ENCODE data around the gene FBXO17. TPM values are rescaled to one million over a fixed set of nuclear protein-coding genes. Genes with fewer than 3 reads are reported as not detected.

FBXO17 gene
- total RNA-seq, 2 donors from 2014 or later: 29.6 to 31.7 TPM

- TF ChIP-seq CTCF (IDR thresholded peaks at IDR 0.05): peak; percentile 97
- Histone ChIP-seq H3K4me3 (peak within 1 kb of the TSS; percentile 87), H3K4me1 (ENCODE audit: control insufficient read depth in 1 of 2, low read depth in 2 of 2) (peaks cover 8 to 15% of the 10 kb centered on the region in 2 donors), H3K36me3 (peaks cover 8% of the 10 kb centered on the region), H3K27ac (peak within 1 kb of the TSS; percentile 68 to 83), H3K9me3 (no peaks in the 10 kb centered on the region), H3K27me3 (replicated peaks; ENCODE audit: insufficient read depth) (no peaks in the 10 kb centered on the region)
- ATAC-seq (ENCODE audit: insufficient number of reproducible peaks, low FRiP score, low read depth) (peak; percentile 85), DNase-seq (ENCODE audit: low spot score) (peak; percentile 64)
Measured at GRCh38 chr19:38929929-38930775, 45.4 kb downstream of the FBXO17 start, which contains the start of gene SARS2. Gene SARS2, minus strand, starts transcription at chr19:38930763. Its CDS starts 27 bp downstream, at chr19:38930736.

- Histone ChIP-seq H3K27me3 (replicated peaks; ENCODE audit: insufficient read depth) (no peaks in the 10 kb centered on the region), H3K36me3 (peaks cover 12% of the 10 kb centered on the region), H3K4me3 (no peak overlapping the region), H3K4me1 (ENCODE audit: control insufficient read depth in 1 of 2, low read depth in 2 of 2) (peaks cover 8 to 15% of the 10 kb centered on the region in 2 donors), H3K27ac (no peak overlapping the region), H3K9me3 (no peaks in the 10 kb centered on the region)
- ATAC-seq (ENCODE audit: insufficient number of reproducible peaks, low FRiP score, low read depth) (no peak), DNase-seq (ENCODE audit: low spot score) (no peak)
- TF ChIP-seq CTCF (IDR thresholded peaks at IDR 0.05): no peak
Measured at GRCh38 chr19:38928391-38929001, 47.0 kb downstream of the FBXO17 start.

GRCh38 chr19:38924388-38924787 lies 51.2 kb downstream of the FBXO17 start:
- Histone ChIP-seq H3K4me1 (ENCODE audit: control insufficient read depth in 1 of 2, low read depth in 2 of 2) (no peaks in the 10 kb centered on the region), H3K36me3 (peaks cover 3% of the 10 kb centered on the region), H3K9me3 (no peaks in the 10 kb centered on the region), H3K4me3 (no peak overlapping the region), H3K27ac (no peak overlapping the region), H3K27me3 (replicated peaks; ENCODE audit: insufficient read depth) (no peaks in the 10 kb centered on the region)
- no peak for TF ChIP-seq CTCF (IDR thresholded peaks at IDR 0.05)
- no peak for ATAC-seq (ENCODE audit: insufficient number of reproducible peaks, low FRiP score, low read depth)
- no peak for DNase-seq (ENCODE audit: low spot score)

- DNase-seq (ENCODE audit: low spot score) (no peak), ATAC-seq (ENCODE audit: insufficient number of reproducible peaks, low FRiP score, low read depth) (no peak)
- Histone ChIP-seq H3K4me1 (ENCODE audit: control insufficient read depth in 1 of 2, low read depth in 2 of 2) (no peaks in the 10 kb centered on the region), H3K4me3 (no peak overlapping the region), H3K9me3 (no peaks in the 10 kb centered on the region), H3K27ac (no peak overlapping the region), H3K27me3 (replicated peaks; ENCODE audit: insufficient read depth) (no peaks in the 10 kb centered on the region), H3K36me3 (peaks cover 3% of the 10 kb centered on the region)
- TF ChIP-seq CTCF (IDR thresholded peaks at IDR 0.05): no peak
Measured at GRCh38 chr19:38922482-38922881, 53.1 kb downstream of the FBXO17 start.

Data from thoracic aorta (tissue), 2 donors.